PFSK-1 (cell line): Measurements from ENCODE around the gene FCRL5.

Source experiments
- POLR2AphosphoS5 ChIP-seq: IDR thresholded peaks from 2 replicates; pipeline ENCODE4 v1.6.1; 2012; ENCODE audit warnings: low read depth, mild to moderate bottlenecking, control low read depth, low read length, moderate library complexity
- REST ChIP-seq, 2 experiments: IDR thresholded peaks; 2 replicates each; pipeline versions ENCODE4 v1.6.1 to v1.8.0; 2011 to 2012; ENCODE audit warnings: low read depth in 2 of 2, low read length in 2 of 2, control low read depth in 1 of 2, inconsistent platforms in 1 of 2, mild to moderate bottlenecking in 1 of 2, moderate library complexity in 1 of 2; ENCODE audit not compliant: insufficient read depth in 1 of 2

DNA sequence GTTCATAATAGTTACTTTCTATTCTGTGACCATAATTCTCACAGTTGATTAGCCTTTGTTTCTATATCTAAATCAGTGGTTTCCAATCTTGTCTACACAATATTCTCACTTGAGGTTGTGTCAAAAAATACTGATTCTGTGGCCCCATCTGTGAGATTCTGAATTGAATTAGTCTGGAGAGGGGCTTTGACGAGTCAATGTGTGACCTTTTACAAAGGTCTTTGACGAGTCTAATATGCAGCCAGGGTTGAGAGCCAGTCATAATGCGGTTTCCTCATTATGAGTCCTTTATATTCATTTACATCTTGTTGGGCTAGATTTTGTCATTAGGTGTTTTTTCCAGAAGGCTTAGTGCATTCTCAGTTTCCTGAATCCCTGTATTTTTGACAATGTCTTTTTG, 19.7 kb downstream of the FCRL5 start:
- TF ChIP-seq POLR2AphosphoS5 (no peak), REST (IDR thresholded peaks at IDR 0.05; ENCODE audit: insufficient read depth in 1 of 2, low read depth in 2 of 2, low read length in 2 of 2) (no peak)
